ENCODE measurements around the gene PET117. TPM values are rescaled to one million over a fixed set of nuclear protein-coding genes. Genes with fewer than 3 reads are reported as not detected.
"Not testable (repeated sequence)": the region's sequence is repeated elsewhere in the genome, so short reads cannot be mapped to it uniquely, and the experiment has no call there.

The PET117 gene, protein sequence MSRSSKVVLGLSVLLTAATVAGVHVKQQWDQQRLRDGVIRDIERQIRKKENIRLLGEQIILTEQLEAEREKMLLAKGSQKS
- total RNA-seq: 13.5 and 14.9 TPM in 2 replicates

GRCh38 chr20:18137412-18138265 is at the start of gene PET117, which contains the start of gene KAT14:
Gene PET117, plus strand, starts transcription at chr20:18137863. Its CDS starts 93 bp downstream, at chr20:18137956.
Gene KAT14, plus strand, starts transcription at chr20:18137863. Its CDS starts 4,798 bp downstream, at chr20:18142661.
- intact Hi-C loops (cut with micrococcal nuclease): loop anchor here (1.0 to 5.0 kb wide), 9 partner anchors 80 to 1565 kb away; partner anchors contain the start of genes KIF16B, MGME1, OVOL2 and RRBP1

GRCh38 chr20:18088298-18088697 is 49.4 kb upstream of the PET117 start:
- intact Hi-C loops (cut with micrococcal nuclease): not testable (repeated sequence)

DNA sequence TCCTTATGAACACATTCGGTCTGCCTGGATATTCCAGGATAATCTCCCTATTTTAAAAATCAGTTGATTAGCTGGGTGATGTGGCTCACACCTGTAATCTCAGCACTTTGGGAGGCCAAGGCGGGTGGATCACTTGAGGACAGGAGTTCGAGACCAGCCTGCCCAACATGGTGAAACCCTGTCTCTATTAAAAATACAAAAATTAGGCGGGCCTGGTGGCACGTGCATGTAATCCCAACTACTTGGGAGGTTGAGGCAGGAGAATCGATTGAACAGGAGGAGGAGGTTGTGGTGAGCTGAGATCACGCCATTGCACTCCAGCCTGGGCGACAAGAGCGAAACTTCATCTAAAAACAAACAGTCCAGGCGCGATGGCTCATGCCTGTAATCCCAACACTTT is 48.8 kb upstream of the PET117 start:
- intact Hi-C loops (cut with micrococcal nuclease): not testable (repeated sequence)

GRCh38 chr20:18090044-18090443 is 47.6 kb upstream of the PET117 start:
- intact Hi-C loops (cut with micrococcal nuclease): no loop called here

GRCh38 chr20:18090477-18090876 is 47.2 kb upstream of the PET117 start:
- intact Hi-C loops (cut with micrococcal nuclease): no loop called here

GRCh38 chr20:18091623-18092022 is 46.0 kb upstream of the PET117 start:
- intact Hi-C loops (cut with micrococcal nuclease): no loop called here

- intact Hi-C loops (cut with micrococcal nuclease): no loop called here
These were observed 44.8 kb upstream of the PET117 start for GRCh38 chr20:18092890-18093289.

DNA sequence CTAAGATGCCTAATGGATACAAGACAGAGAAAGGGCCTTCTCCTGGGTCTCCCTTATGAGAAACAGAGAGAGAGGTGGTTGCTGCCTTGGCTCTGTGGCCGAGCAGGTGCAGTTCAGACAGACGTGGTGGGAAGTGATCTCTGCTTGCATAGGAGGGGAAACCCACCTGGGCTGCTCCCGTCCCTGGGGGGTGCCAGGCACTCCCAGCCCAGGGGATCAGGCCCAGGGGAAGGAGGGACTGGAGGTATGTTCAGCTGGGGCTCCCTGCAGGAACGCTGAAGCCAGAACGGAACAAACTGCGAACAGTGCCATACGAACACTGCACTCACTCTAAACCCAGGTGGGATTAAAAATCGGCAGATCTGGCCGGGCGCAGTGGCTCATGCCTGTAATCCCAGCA is 44.3 kb upstream of the PET117 start:
- intact Hi-C loops (cut with micrococcal nuclease): no loop called here

DNA sequence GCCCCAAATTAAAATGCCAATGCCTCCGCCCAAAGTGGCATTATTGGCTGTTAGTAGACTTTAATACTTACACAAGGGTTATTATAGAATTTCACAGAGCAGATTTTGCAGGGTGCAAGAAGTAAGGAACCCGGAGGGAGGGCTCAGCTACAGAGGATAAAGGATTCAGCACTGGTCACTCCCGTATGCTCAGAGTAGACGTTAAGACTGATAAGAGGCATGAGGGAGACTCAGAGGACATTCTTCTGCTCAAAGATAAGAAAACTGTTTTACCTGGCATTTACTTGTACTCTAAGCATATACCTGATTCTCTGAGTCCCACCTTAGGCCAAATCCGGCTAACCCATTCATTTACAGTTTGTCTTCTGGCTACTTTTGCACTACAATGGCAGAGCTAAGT is 43.5 kb upstream of the PET117 start:
- intact Hi-C loops (cut with micrococcal nuclease): no loop called here

DNA sequence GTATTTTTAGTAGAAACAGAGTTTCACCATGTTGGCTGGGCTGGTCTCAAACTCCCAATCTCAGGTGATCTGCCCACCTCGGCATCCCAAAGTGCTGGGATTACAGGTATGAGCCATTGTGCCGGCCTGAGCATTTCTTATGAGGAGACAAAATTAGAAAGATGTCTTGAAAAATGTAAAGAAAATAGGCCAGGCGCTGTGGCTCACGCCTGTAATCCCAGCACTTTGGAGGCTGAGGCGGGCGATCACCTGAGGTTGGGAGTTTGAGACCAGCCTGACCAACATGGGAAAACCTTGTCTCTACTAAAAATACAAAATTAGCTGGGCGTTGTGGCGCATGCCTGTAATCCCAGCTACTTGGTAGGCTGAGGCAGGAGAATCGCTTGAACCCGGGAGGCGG is 37.1 kb upstream of the PET117 start:
- intact Hi-C loops (cut with micrococcal nuclease): not testable (repeated sequence)

GRCh38 chr20:18101125-18101810 is 36.4 kb upstream of the PET117 start:
- intact Hi-C loops (cut with micrococcal nuclease): no loop called here

DNA sequence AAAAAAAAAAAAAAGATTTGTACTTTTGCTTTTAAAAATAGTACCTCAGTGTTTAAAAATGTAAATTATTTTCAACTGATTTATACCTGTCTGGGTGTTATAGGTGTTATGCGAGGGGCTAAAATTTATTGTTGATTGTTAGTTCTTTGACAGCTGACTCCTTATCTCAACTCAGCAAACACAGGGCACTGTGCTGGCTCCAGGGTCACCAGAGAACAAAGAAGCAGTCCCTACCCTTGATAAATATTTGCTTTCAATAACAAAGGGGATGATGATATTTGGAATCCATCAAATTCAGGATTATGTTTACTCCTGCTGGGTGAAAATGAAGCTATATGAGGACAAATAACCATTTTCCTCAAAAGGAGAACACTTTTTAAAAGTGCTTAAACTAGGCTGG is 34.2 kb upstream of the PET117 start:
- intact Hi-C loops (cut with micrococcal nuclease): no loop called here

DNA sequence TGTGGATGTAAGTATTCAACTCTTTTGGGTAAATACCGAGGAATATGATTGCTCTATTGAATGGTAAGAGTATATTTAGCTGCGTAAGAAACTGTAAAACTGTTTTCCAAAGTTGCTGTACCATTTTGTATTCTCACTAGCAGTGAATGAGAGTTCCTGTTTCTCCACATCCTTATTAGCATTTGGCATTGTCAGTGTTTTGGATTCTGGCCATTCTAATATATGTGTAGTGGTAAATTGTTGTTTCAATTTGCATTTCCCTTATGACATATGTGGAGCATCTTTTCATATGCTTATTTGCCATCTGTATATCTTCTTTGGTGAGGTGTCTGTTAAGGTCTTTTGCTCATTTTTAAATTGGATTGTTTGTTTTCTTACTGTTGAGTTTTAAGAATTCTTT is 29.3 kb upstream of the PET117 start:
- intact Hi-C loops (cut with micrococcal nuclease): no loop called here

DNA sequence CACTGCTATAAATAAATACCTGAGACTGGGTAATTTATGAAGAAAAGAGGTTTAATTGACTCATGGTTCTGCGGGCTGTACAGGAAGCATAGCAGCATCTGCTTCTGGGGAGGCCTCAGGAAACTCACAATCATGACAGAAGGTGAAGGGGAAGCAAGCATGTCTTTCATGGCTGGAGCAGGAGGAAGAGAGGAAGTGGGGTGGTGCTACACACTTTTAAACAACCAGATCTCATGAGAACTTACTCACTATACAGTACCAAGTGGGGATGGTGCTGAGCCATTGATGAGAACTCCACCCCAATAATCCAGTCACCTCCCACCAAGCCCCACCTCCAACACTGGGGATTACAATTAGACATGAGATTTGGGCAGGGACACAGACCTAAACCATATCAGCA is 9.1 kb upstream of the PET117 start:
- intact Hi-C loops (cut with micrococcal nuclease): not testable (repeated sequence)

- intact Hi-C loops (cut with micrococcal nuclease): no loop called here
These were observed 5.0 kb upstream of the PET117 start for GRCh38 chr20:18132663-18133062.

- intact Hi-C loops (cut with micrococcal nuclease): no loop called here
These were observed 3.7 kb upstream of the PET117 start for GRCh38 chr20:18133962-18134361.

GRCh38 chr20:18138266-18138582 is 561 bp downstream of the PET117 start:
- intact Hi-C loops (cut with micrococcal nuclease): loop anchor here (5.0 kb wide), 4 partner anchors 81 to 1566 kb away; partner anchors contain the start of genes KIF16B, OVOL2, RRBP1 and SMIM26

DNA sequence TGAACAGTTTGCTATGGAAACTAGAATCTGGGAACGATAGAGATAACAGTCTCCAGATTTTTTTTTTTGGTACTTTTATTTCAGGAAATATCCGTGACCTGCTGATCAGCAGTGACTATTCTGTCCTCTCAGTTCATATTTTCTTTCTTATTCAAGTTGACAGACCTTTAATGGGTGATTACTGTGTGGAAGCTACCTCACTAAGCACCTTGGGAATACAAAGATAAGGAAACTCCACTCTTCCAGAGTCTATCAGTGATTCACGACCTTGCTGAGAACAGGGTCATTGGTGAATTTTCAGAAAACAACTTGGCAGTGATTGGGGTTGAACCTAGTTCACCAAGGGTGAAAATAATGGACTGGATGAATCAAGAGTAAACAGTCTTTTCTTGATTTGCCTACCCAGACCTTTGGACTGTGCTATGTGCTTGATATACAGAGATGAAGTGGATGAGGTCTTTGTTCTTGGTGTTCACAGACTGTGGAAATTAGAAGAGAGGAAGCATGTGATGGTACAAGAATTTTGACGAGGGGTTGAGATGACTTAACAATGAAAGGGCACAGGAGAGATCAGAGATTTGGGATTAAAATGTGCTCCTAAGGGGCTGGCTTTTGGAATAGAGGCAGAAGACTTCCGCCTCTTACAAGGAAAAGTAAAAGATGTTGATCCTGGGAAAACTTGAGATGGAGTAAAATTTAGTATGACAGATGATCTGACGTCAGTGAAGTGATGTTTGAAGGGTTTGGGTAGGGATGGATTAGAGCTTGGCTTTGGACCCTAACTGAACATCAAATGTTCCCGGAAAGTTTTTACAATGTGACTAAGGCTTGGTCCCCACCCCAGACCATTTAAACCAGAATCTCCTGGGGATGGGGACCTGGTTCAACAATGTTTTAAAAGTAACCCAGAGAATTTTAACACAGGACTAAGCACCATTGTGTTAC is 1.2 kb downstream of the PET117 start:
- intact Hi-C loops (cut with micrococcal nuclease): loop anchor here (5.0 kb wide), 4 partner anchors 82 to 1567 kb away; partner anchors contain the start of genes KIF16B, OVOL2, RRBP1 and SMIM26

- intact Hi-C loops (cut with micrococcal nuclease): loop anchor here (5.0 kb wide), 4 partner anchors 83 to 1568 kb away; partner anchors contain the start of genes KIF16B, OVOL2, RRBP1 and SMIM26
These were observed 2.2 kb downstream of the PET117 start for GRCh38 chr20:18139832-18140231.

- intact Hi-C loops (cut with micrococcal nuclease): no loop called here
These were observed 7.0 kb downstream of the PET117 start for GRCh38 chr20:18144541-18145099.

GRCh38 chr20:18154342-18154741 is 16.7 kb downstream of the PET117 start:
- intact Hi-C loops (cut with micrococcal nuclease): no loop called here

Measured in T-helper 2 cell treated with Interferon-gamma antibody and Interleukin-4, amounts not matched to agents 100 ng/mL and 5 ng/mL, for 36 hours (primary cell).